NCI-H2196 (cell line): ENCODE measurements around the gene ST8SIA3.
"Not testable (repeated sequence)": the region's sequence is repeated elsewhere in the genome, so short reads cannot be mapped to it uniquely, and the experiment has no call there.

Source experiments
- DNase-seq: peaks from one replicate; lab custom pipeline; 2025; ENCODE audit not compliant: unreplicated experiment; lab: John Stamatoyannopoulos, UW

The ST8SIA3 gene

GRCh38 chr18:57362714-57363113, 10.4 kb downstream of the ST8SIA3 start:
- DNase-seq = no peak

GRCh38 chr18:57364460-57364859, 12.1 kb downstream of the ST8SIA3 start:
- no peak for DNase-seq

GRCh38 chr18:57366528-57367081, 14.2 kb downstream of the ST8SIA3 start:
- no peak for DNase-seq

- no peak for DNase-seq
These were observed 20.1 kb downstream of the ST8SIA3 start for GRCh38 chr18:57372444-57372843.

- no peak for DNase-seq
These were observed 20.7 kb downstream of the ST8SIA3 start for GRCh38 chr18:57373017-57373416.

GRCh38 chr18:57376503-57376902, 24.1 kb downstream of the ST8SIA3 start:
- no peak for DNase-seq

GRCh38 chr18:57389271-57389670, 36.9 kb downstream of the ST8SIA3 start:
- DNase-seq = no peak

GRCh38 chr18:57390044-57390443, 37.7 kb downstream of the ST8SIA3 start:
- no peak for DNase-seq

- DNase-seq = not testable (repeated sequence)
These were observed 42.4 kb downstream of the ST8SIA3 start for GRCh38 chr18:57394749-57395148.

- DNase-seq = not testable (repeated sequence)
These were observed 44.5 kb downstream of the ST8SIA3 start for GRCh38 chr18:57396831-57397230.

- DNase-seq = no peak
These were observed 45.2 kb downstream of the ST8SIA3 start for GRCh38 chr18:57397440-57398132.

- no peak for DNase-seq
These were observed 52.0 kb downstream of the ST8SIA3 start for GRCh38 chr18:57404345-57404744.

- DNase-seq = no peak
These were observed 57.3 kb downstream of the ST8SIA3 start for GRCh38 chr18:57409650-57410049.

- DNase-seq = no peak
These were observed 58.4 kb downstream of the ST8SIA3 start for GRCh38 chr18:57410749-57411148.

- no peak for DNase-seq
These were observed 64.2 kb downstream of the ST8SIA3 start for GRCh38 chr18:57416542-57416941.
